Uterus (tissue), 2 donors: Measurements from ENCODE around the gene USP47.

Experiments
- CTCF ChIP-seq, 4 experiments: fragments of 200-600 bp in 2 of 4; fragments of 450-650 bp in 2 of 4; sonication (generic) in 2 of 4; IDR thresholded peaks; one replicate each; pipeline ENCODE4 v1.5.1; 2016 to 2019; ENCODE audit warnings: antibody characterized with exemption in 4 of 4, mild to moderate bottlenecking in 2 of 4, moderate library complexity in 1 of 4
- POLR2A ChIP-seq, 2 donors: fragments of 450-650 bp; IDR thresholded peaks; one replicate each; pipeline ENCODE4 v1.6.1; 2016; ENCODE audit warnings: antibody characterized with exemption in 2 of 2, mild to moderate bottlenecking in 1 of 2, moderate library complexity in 1 of 2

GRCh38 chr11:12005476-12005875 is 163.7 kb downstream of the USP47 start:
- TF ChIP-seq CTCF (IDR thresholded peaks at IDR 0.05) = no peak
- TF ChIP-seq POLR2A (IDR thresholded peaks at IDR 0.05) = no peak
